OCI-LY7 (cell line): Measurements from ENCODE around the gene GRIA1. TPM values are rescaled to one million over a fixed set of nuclear protein-coding genes. Genes with fewer than 3 reads are reported as not detected.

Experiments used
- BruUV-seq: library from RNA; stranded (reverse); fragments of 400-500 nt; replicated peaks from 2 replicates; lab custom pipeline; 2021; lab: Mats Ljungman, UMichigan
- CTCF ChIA-PET: fragments of 300-600 bp; sonication (Branson Sonifier 250); formaldehyde crosslinking; loops from one replicate; lab custom pipeline; 2022; ENCODE audit warnings: antibody characterized with exemption; ENCODE audit not compliant: unreplicated experiment; lab: Charles Lee
- POLR2A ChIA-PET: fragments of 300-600 bp; sonication (Branson Sonifier 250); formaldehyde crosslinking; loops from one replicate; lab custom pipeline; 2022; ENCODE audit warnings: antibody characterized with exemption; lab: Charles Lee
- DNase-seq: peaks from one replicate; pipeline ENCODE4 v3.0.0-alpha.2; 2015; ENCODE audit warnings: low spot score
- H2AFZ ChIP-seq: fragments of 200-600 bp; sonication (generic), shearing (Covaris generic); 2 replicates; pipeline ENCODE4 v1.6.1; 2014; ENCODE audit warnings: mild to moderate bottlenecking, antibody characterized with exemption, low read length, moderate library complexity
- H3K27ac ChIP-seq: fragments of 200-600 bp; sonication (generic); 2 replicates; pipeline ENCODE4 v1.5.1; 2014; ENCODE audit warnings: mixed run types, low read depth, mild to moderate bottlenecking, moderate library complexity, low read length, inconsistent platforms; ENCODE audit not compliant: poor library complexity, severe bottlenecking
- H3K36me3 ChIP-seq: fragments of 200-600 bp; sonication (generic); 2 replicates; pipeline ENCODE4 v1.6.1; 2014; ENCODE audit warnings: mild to moderate bottlenecking, antibody characterized with exemption, low read length, moderate library complexity, mixed read lengths; ENCODE audit not compliant: insufficient read depth
- H3K4me1 ChIP-seq: fragments of 200-600 bp; sonication (generic); 2 replicates; pipeline ENCODE4 v1.5.1; 2014; ENCODE audit warnings: mild to moderate bottlenecking, low read length; ENCODE audit not compliant: insufficient read depth, poor library complexity, severe bottlenecking
- H3K4me2 ChIP-seq: fragments of 200-600 bp; sonication (generic); 2 replicates; pipeline ENCODE4 v1.6.1; 2014; ENCODE audit warnings: mild to moderate bottlenecking, low read length
- H3K4me3 ChIP-seq: fragments of 200-600 bp; sonication (generic); 2 replicates; pipeline ENCODE4 v1.5.1; 2014; ENCODE audit warnings: mild to moderate bottlenecking, low read depth, low read length; ENCODE audit not compliant: poor library complexity, severe bottlenecking
- H3K79me2 ChIP-seq: fragments of 200-600 bp; sonication (generic); 2 replicates; pipeline ENCODE4 v1.6.1; 2016; ENCODE audit warnings: low read depth, mild to moderate bottlenecking, low read length, moderate library complexity, mixed read lengths; ENCODE audit not compliant: insufficient read depth
- H3K9me2 ChIP-seq: fragments of 200-600 bp; sonication (generic); 2 replicates; pipeline ENCODE4 v1.6.1; 2016; ENCODE audit warnings: mild to moderate bottlenecking, low read length, mixed read lengths; ENCODE audit not compliant: insufficient read depth
- H3K9me3 ChIP-seq: fragments of 200-600 bp; sonication (generic); 2 replicates; pipeline ENCODE4 v1.6.1; 2014; ENCODE audit warnings: mild to moderate bottlenecking, mixed run types, low read length, mixed read lengths
- H4K20me1 ChIP-seq: fragments of 200-600 bp; sonication (generic); 2 replicates; pipeline ENCODE4 v1.6.1; 2014; ENCODE audit warnings: mild to moderate bottlenecking, antibody characterized with exemption, low read length, moderate library complexity, mixed read lengths; ENCODE audit not compliant: insufficient read depth
- CTCF ChIP-seq: fragments of 200-600 bp; sonication (generic); conservative IDR thresholded peaks from 2 replicates; pipeline ENCODE4 v1.5.1; 2014; ENCODE audit warnings: mild to moderate bottlenecking, antibody characterized with exemption, low read length, moderate library complexity, mixed read lengths
- EZH2phosphoT487 ChIP-seq: fragments of 200-600 bp; sonication (generic); IDR thresholded peaks from 2 replicates; pipeline ENCODE4 v1.6.1; 2018; ENCODE audit warnings: low read depth, borderline replicate concordance, mild to moderate bottlenecking, mixed run types, antibody characterized with exemption, low read length, moderate library complexity, mixed read lengths
- intact Hi-C: fragments of 100-400 bp; cut with micrococcal nuclease; formaldehyde crosslinking; loops from one replicate; pipeline ENCODE4 v1.10.0; 2022; ENCODE audit not compliant: unreplicated experiment
- total RNA-seq, 2 experiments: library from RNA; depleted of rRNA in 1 of 2; stranded (reverse); fragments of >200 nt in 1 of 2; shearing (Covaris generic) in 1 of 2; gene quantifications; 2 replicates each; pipeline ENCODE4 v1.2.3, GENCODE V29; 2014 to 2022

Gene GRIA1
- total RNA-seq, 2 experiments from 2014 or later = not detected

- no TSS peak for BruUV-seq
- CTCF ChIA-PET = interaction anchor here (1.0 kb wide), 1 partner anchor 9 kb away, joined by 3 read pairs; no protein-coding TSS in a partner anchor
Measured at GRCh38 chr5:153632748-153633290, 142.3 kb downstream of the GRIA1 start.

DNA sequence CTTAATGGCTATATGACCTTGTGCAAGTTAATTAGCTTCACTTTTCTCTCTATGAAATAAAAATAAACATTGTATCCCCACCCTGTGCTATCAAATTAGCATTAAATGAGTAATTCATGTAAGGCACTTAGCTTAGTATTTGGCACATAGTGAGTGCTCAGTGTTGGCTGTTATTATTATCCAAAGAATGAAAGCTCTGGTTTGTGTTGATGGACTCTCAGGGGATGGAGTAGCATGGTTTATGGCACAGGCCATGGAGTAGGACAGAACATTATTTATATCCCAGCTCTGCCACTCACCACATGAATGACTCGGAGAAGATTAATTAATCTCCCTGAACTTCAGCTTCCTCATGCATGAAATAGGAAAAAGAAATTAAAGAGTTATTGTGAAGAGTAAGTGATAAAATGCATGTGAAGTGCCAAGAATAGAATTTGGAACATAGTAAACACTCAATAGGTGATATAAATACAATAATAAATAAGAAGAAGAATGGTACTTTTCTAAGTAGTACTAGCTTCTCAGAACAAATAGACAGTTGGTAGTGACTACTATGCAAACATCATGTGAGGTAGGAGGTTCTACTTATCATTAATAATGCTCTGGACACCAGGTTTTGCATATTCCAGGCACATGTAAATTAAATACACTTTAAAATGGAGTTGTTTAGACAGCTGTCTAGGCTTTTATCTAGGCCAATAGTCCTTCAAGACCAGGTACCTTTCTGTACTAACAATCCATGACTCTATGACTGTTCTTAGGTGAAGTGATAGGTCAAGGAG, 146.4 kb downstream of the GRIA1 start:
- no peak for TF ChIP-seq EZH2phosphoT487
- TF ChIP-seq CTCF = no peak
- no TSS peak for BruUV-seq
- Histone ChIP-seq H3K4me1 (peaks cover 2% of the 10 kb centered on the region), H3K4me2 (no peak overlapping the region), H3K9me2 (no peaks in the 10 kb centered on the region), H2AFZ (0 out of 2 replicates have a peak overlapping the region, but pooled peaks have one; percentile 24), H4K20me1 (no peaks in the 10 kb centered on the region), H3K27ac (no peak overlapping the region), H3K9me3 (no peaks in the 10 kb centered on the region), H3K79me2 (no peaks in the 10 kb centered on the region), H3K36me3 (no peaks in the 10 kb centered on the region), H3K4me3 (no peak overlapping the region)
- DNase-seq = no peak
- POLR2A ChIA-PET = interaction anchor here (0.8 to 1.4 kb wide), 3 partner anchors 9 to 29 kb away, joined by 3 to 5 read pairs (median 3); no protein-coding TSS in a partner anchor
- intact Hi-C loops = no loop called here
- CTCF ChIA-PET = no interaction called here

More at GRCh38 chr5:153632748-153633290, 142.3 kb downstream of the GRIA1 start:
- no peak overlapping the region for H3K4me3 ChIP-seq
- no peak for TF ChIP-seq CTCF
- TF ChIP-seq EZH2phosphoT487 = no peak
- intact Hi-C loops = no loop called here
- no peak overlapping the region for H2AFZ ChIP-seq
- no peak overlapping the region for H3K27ac ChIP-seq
- H3K79me2 ChIP-seq = no peaks in the 10 kb centered on the region
- POLR2A ChIA-PET = interaction anchor here (0.6 kb wide), 1 partner anchor 1213 kb away, joined by 5 read pairs; no protein-coding TSS in a partner anchor
- H3K9me2 ChIP-seq = no peaks in the 10 kb centered on the region
- no peak for DNase-seq
- H3K4me2 ChIP-seq = no peak overlapping the region
- no peaks in the 10 kb centered on the region for H3K9me3 ChIP-seq
- peaks cover 33% of the 10 kb centered on the region for H3K4me1 ChIP-seq
- no peaks in the 10 kb centered on the region for H3K36me3 ChIP-seq
- no peaks in the 10 kb centered on the region for H4K20me1 ChIP-seq
